H1 (cell line): ENCODE measurements around the gene DSE. TPM values are rescaled to one million over a fixed set of nuclear protein-coding genes. Genes with fewer than 3 reads are reported as not detected.

Experiments
- BCL11A ChIP-seq, 2 experiments: IDR thresholded peaks; one replicate each; pipeline ENCODE4 v1.6.1; 2011; ENCODE audit warnings: low read depth in 2 of 2, low read length in 2 of 2, mild to moderate bottlenecking in 2 of 2
- CBX5 ChIP-seq: fragments of 300-800, 300-1000 bp; sonication (generic); IDR thresholded peaks from 2 replicates; pipeline ENCODE4 v1.7.1; 2016; ENCODE audit warnings: antibody characterized with exemption, low read length, low read depth
- CEBPB ChIP-seq: IDR thresholded peaks from 2 replicates; pipeline ENCODE4 v1.6.1; 2012; ENCODE audit warnings: low read depth, low read length
- HDAC6 ChIP-seq: IDR thresholded peaks from one replicate; pipeline ENCODE4 v1.7.1; 2012; ENCODE audit warnings: low read depth, mild to moderate bottlenecking, inconsistent platforms, low read length, moderate library complexity
- KDM1A ChIP-seq: fragments of 200-600, 300-600 bp; sonication (generic); IDR thresholded peaks from 2 replicates; pipeline ENCODE4 v1.7.1; 2016; ENCODE audit warnings: mild to moderate bottlenecking, low read length, borderline replicate concordance
- SRF ChIP-seq: IDR thresholded peaks from 2 replicates; pipeline ENCODE4 v1.6.1; 2011; ENCODE audit warnings: mild to moderate bottlenecking, low read depth, low read length, moderate library complexity
- polyA plus RNA-seq, 7 experiments: library from polyadenylated mRNA; depleted of rRNA in 3 of 7; stranded (reverse) in 5 of 7; unstranded in 2 of 7; fragments of >200 nt in 5 of 7; fragments of 200-250 nt in 2 of 7; gene quantifications; 1 replicate in 5 of 7; 2 replicates in 1 of 7; 4 replicates in 1 of 7; pipeline versions ENCODE4 v1.2.1 to v1.2.3, GENCODE V29; 2011 to 2013; ENCODE audit warnings: missing spikeins in 2 of 7, mixed read lengths in 2 of 7
- total RNA-seq: library from RNA; stranded (reverse); fragmentation: NEBNext Ultra II Directional; extraction: Animal tissue kit (Norgen Biotek cat#: 25700); gene quantifications from 2 replicates; pipeline ENCODE4 v1.2.1, GENCODE V29; 2021
- TF ChIP-seq, protein P1 (sequence below): IDR thresholded peaks from 2 replicates; pipeline ENCODE4 v1.6.1; 2012; ENCODE audit warnings: low read length, inconsistent platforms

The DSE gene
- total and polyA plus RNA-seq, 2 of the 8 experiments (the other 6 are each of a cell fraction or from before 2014, with no cell fraction given) = 32.5 to 94.4 TPM

GRCh38 chr6:116443105-116443504 lies 72.4 kb downstream of the DSE start (continued):
- TF ChIP-seq KDM1A = no peak
- TF ChIP-seq, protein P1, sequence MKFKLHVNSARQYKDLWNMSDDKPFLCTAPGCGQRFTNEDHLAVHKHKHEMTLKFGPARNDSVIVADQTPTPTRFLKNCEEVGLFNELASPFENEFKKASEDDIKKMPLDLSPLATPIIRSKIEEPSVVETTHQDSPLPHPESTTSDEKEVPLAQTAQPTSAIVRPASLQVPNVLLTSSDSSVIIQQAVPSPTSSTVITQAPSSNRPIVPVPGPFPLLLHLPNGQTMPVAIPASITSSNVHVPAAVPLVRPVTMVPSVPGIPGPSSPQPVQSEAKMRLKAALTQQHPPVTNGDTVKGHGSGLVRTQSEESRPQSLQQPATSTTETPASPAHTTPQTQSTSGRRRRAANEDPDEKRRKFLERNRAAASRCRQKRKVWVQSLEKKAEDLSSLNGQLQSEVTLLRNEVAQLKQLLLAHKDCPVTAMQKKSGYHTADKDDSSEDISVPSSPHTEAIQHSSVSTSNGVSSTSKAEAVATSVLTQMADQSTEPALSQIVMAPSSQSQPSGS = no peak
- TF ChIP-seq BCL11A (IDR thresholded peaks at IDR 0.05; ENCODE audit: low read depth in 2 of 2, low read length in 2 of 2) = no peak
- no peak for TF ChIP-seq SRF
- TF ChIP-seq HDAC6 = no peak
- TF ChIP-seq CBX5 = no peak
- no peak for TF ChIP-seq CEBPB
